ENCODE results near the gene PARVB.
A peak's percentile ranks its signal among the peaks of the same experiment; 100 is the strongest.

PARVB gene

DNA sequence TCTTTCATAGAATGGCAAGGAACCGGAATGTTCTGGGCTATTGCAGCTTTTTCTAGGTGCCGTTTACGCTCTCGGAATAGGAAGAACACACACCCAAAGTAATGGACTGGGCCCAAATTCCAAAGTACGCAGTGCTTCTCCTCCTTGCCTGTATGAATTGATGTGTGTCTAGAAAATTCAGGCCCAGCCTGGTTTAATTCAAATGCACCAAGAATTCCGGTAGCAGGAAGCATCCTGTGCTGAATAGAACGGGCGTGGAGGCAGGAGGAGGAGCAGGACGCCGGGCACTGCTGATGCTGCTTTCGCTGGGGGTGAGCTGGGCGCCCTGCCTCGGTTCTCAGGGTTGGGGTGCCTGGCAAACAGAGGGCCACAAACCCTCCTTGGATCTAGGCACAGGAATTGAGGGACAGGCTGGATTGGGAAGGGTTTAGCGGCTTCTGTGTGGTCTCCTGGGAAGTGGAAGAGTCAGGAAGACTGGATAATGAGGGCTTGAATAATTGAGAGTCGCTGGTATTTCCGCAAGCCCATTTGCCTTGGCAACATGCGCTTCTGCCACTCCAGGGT lies 2.0 kb downstream of the PARVB start:
- peak in 1 of 51 donors; percentile 29 for DNase-seq

DNA sequence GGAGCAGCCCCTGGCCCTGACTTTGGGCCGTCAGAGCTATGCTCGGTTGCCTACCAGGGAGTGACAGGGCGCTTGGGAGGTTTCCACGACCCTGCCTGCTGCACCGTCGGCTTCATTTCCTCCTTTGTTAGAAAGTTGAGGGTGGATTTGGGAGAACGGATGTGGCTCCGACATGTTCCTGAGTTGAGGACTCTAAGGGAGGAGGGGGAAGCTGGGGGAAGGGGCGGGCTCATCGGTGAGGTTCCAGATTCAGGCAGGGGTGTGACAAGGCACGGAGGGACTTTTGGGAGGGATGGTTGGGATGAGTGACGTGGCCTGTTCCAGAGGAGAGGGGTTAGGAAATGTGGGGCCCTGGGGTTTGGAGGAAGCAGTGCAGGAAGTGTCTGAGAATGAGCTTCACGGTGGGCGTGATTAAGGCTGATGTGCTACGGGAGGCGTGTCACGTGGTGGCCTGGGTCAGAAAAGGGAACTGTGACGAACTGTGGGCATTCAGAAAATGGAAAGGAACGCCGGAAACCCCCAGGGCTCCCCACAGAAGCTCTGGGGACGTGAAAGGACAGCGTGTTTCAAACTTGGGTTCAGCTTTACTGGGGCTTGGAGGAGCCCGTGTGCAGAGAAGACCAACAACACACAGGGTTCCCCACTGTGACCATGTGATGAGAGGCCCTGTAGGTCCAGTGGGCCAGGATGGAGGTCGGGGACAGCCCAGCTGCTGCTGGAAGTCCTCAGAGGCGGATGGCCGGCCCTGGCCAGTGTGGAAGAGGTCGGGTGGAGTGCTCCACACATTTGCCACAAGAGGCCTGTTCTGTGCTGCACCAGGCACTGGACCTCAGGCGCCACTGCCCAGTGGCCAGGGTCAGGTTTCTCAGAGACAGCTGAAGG lies 2.8 kb downstream of the PARVB start:
- DNase-seq = peak in 24 of 51 donors; percentile 12 to 56 (median 30)

DNA sequence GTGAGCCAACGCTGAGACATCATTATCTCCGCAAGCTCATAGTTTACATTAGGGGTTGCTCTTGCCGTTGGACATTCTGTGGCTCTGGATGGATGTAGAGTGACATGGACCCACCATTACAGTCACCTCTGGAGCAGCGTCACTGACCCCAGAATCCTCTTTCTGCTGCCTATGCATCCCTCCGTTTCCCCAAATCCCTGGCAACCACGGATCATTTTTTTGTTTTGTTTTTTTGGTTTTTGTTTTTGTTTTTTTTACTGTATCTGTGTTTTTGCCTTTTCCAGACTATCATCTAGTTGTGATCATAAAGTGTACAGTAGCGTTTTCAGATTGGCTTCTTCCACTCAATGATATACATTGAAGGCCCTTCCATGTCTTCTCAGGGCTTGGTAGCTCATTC lies 4.0 kb downstream of the PARVB start:
- no peak for DNase-seq

DNA sequence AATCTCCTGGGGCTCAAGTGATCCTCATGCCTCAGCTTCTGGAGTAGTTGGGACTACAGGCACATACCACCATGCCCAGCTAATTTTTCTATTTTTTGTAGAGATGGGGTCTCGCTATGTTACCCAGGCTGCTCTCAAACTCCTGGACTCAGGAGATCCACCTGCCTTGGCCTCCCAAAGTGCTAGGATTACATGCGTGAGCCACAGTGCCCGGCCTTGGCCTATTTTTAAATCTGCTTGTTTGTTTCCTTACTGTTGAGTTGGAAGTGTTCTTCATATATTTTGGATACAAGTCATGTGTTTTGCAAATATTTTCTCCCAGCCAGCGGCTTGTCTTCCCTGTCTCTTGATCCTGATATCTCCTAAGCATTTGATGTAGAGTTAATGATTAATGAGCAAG lies 5.0 kb downstream of the PARVB start:
- no peak for DNase-seq

DNA sequence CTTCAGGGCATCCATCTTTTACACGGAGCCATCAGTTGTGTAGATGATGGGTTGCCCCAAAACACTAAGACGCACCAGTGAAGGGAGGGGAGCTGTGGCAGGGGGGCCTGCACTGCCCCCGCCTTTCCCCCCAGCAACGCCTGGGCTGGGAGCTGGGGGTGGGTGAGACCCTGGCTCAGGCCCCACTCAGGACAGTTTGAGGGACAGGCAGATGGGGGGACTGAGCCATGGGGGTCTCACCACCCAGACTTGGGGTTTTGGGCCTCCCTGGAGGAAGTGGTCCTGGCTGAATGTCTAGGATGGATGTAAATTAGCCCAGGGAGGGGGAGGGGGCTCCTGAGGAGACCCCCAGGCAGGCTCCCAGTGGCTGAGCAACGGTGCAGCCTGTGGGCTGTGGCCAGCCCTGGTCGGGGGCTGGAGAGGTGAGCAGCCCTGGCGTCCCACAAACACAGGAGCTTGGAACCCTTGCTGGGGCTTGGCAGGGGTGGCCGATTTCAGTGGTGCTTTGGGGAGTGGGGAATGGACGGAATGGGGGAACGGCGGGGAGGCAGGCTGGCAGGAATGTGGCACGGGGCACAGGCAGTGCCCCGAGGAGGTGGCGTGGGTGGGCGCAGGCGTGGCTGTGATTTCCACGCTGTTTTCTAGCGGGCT lies 6.1 kb downstream of the PARVB start:
- DNase-seq = no peak

DNA sequence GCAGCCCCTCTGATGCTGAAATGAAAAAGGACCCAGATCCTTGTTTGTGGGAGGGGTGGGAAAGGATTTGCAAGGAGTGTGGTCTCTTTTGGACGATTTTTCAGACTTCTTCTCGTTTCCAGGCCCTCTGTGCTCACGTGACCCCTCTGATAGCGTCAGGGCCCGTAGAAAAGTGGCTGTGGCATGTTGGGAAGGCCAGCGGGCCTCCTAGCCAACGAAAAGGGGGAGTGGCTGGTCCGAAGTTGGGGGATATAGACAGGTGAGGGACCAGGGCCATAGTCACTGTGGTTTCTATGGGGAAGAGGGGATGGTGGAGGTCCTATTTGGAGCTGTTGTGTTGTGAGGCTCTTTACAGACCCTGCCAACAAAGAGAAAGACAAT lies 6.6 kb downstream of the PARVB start:
- DNase-seq = no peak

GRCh38 chr22:44031158-44031952 lies 7.3 kb downstream of the PARVB start:
- peak in 1 of 51 donors; percentile 6 for DNase-seq

DNA sequence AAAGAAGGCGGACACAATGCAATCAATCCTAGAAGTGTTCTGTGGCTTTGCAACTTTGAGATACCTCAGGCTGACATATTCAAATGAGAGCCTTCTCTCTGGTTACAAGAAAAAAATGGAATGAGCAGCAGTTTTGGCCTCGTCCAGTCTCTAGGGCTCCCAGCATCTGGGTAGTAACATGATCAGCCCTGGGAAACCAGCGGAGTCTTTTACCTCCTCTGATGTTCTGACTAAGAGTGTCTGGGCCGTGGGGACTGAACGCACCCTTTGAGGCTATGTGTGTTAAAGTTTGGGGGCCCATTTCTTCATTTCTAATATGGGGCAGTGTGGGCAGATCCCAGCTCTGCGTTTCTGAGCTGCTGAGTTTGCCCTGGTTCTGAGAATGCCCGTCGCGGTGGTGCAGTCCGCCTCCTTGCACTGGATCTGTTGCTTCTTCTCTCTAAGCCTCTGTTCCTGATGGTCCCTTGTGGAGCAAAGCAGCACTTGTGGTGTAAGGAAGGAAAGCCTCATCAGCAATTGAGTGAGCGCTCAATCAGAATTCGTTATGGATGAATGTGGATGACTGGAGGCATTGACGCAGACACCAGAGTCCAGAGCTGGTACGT lies 8.1 kb downstream of the PARVB start:
- no peak for DNase-seq

GRCh38 chr22:44033287-44033686 lies 9.2 kb downstream of the PARVB start:
- DNase-seq = peak in 1 of 51 donors; percentile 12

- DNase-seq = no peak
Measured at GRCh38 chr22:44033694-44034093, 9.6 kb downstream of the PARVB start.

DNA sequence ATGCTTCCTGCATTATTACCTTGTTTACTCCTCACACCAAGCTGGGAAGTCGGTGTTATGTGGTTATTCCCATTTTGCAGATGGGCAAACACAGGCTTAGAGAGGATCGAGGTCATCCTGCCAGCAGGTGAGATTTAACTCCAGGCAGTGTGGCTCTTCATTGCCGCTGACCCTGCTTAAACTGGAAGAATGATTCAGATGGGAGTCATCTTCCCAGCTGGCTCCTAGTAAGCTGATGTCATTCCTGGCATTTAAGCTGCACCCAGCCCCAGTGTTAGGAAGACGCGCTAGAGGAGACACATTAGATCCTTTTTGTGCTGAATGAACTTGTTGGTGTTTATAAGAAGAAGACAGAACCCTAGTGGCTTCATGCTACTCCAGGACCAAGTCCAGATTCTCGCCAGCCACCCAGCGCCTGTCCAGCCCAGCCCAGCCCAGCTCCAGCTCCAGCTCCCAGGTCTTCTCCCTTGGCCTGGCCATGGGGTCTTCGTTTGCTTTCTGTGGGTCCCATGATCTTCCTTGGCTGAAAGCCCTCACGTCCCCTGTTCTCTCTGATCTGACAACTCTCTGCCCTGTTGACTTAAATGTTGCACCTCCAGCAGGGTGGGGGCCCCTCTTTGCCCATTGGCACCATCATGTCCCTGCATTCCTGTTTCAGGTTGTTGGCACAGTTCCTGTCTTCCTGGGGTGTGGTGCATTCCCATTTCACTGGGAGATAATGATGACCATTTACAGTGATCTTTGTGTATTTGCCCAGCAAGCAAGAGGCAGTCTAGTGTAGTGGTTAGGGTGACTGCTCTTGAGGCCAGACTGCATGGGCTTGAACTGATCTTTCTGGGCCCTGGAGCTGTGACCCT lies 13.6 kb downstream of the PARVB start:
- DNase-seq = peak in 2 of 51 donors; percentile 9 to 27

- DNase-seq = no peak
Measured at GRCh38 chr22:44039566-44040171, 15.6 kb downstream of the PARVB start.

GRCh38 chr22:44042249-44043218 lies 18.4 kb downstream of the PARVB start:
- DNase-seq = no peak

GRCh38 chr22:44045145-44045544 lies 21.0 kb downstream of the PARVB start:
- DNase-seq = no peak

DNA sequence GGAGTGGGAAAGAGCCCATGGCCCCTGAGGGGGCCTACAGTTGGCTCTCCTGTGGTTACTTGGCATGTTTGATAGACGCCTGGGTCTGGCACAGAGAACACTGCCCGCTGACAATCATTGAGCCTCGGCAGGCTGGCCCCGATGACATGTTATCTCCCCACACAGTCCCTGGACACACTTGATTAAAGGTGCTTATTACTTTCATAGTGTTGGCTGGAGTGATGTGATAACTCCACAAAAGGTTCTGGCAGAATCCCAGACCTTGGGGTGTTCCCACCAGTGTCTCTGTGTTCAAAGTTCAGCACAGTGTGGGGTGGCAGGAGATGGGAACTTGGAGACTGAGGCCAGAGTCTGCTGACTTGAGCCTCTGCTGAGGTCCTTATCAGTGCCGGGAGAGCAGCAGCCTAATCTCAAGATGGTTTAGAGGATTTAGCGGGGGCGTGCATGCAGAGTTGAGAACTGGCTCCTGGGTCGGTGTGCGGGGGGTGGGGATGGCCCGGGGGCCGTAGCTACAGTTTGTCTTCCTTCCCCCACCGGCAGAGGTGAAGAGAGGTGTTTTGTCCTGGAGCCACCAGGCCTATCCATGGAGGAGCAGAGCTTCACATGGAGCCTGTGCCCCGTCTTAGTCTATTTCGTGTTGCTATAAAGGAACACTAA lies 22.5 kb downstream of the PARVB start:
- DNase-seq = no peak

- no peak for DNase-seq
Measured at GRCh38 chr22:44047891-44048301, 23.8 kb downstream of the PARVB start.

GRCh38 chr22:44049486-44050231 lies 25.6 kb downstream of the PARVB start:
- peak in 25 of 51 donors; percentile 10 to 62 (median 39) for DNase-seq

Measured in hypothalamus (tissue), 51 donors.